Colonic mucosa (tissue), 4 donors: ENCODE measurements around the gene GPR18. TPM values are rescaled to one million over a fixed set of nuclear protein-coding genes. Genes with fewer than 3 reads are reported as not detected.

ENCODE experiments used
- DNase-seq: peaks from one replicate; pipeline ENCODE4 v3.0.0-alpha.2; 2020
- H3K27ac ChIP-seq: fragments of 200-600 bp; one replicate; pipeline ENCODE4 v1.8.0; 2021
- H3K27me3 ChIP-seq: fragments of 200-600 bp; one replicate; pipeline ENCODE4 v1.8.0; 2021
- H3K36me3 ChIP-seq: fragments of 200-600 bp; one replicate; pipeline ENCODE4 v1.8.0; 2021
- H3K4me1 ChIP-seq: fragments of 200-600 bp; one replicate; pipeline ENCODE4 v1.8.0; 2021; ENCODE audit warnings: mild to moderate bottlenecking
- H3K4me3 ChIP-seq: fragments of 200-600 bp; one replicate; pipeline ENCODE4 v1.8.0; 2021
- H3K9ac ChIP-seq, 2 donors: one replicate each; pipeline ENCODE4 v1.7.0; 2013; ENCODE audit warnings: control low read depth in 2 of 2, low read depth in 2 of 2, low read length in 2 of 2
- H3K9me3 ChIP-seq: fragments of 200-600 bp; one replicate; pipeline ENCODE4 v1.8.0; 2021
- CTCF ChIP-seq: fragments of 200-600 bp; IDR thresholded peaks from one replicate; pipeline ENCODE4 v1.8.0; 2022; ENCODE audit warnings: antibody characterized with exemption, mild to moderate bottlenecking
- intact Hi-C: fragments of 100-400 bp; cut with DNase I; formaldehyde crosslinking; loops from one replicate; pipeline ENCODE4 v1.14.1; 2022
- total RNA-seq, 2 donors: library from RNA; stranded (reverse); fragmentation: NEBNext Ultra II Directional in 1 of 2; extraction: Animal tissue kit (Norgen Biotek cat#: 25700) in 1 of 2; gene quantifications; one replicate each; pipeline ENCODE4 v1.2.1, GENCODE V29; 2021
- donor health status: healthy.
- donor health status: DM: no; HTN: no; CAD: no.
- donor health status: DM: no; HTN: no; CAD: no.

GPR18 gene
- total RNA-seq, 2 donors from 2014 or later, result 0.35 TPM; not detected in 1

- Histone ChIP-seq H3K27me3 (no peaks in the 10 kb centered on the region), H3K36me3 (no peaks in the 10 kb centered on the region), H3K27ac (no peak overlapping the region), H3K9me3 (no peaks in the 10 kb centered on the region), H3K4me1 (peaks cover 7% of the 10 kb centered on the region), H3K4me3 (no peak overlapping the region), H3K9ac (no peak overlapping the region)
- DNase-seq, result no peak
- no peak for TF ChIP-seq CTCF
- intact Hi-C loops, result no loop called here
Measured at GRCh38 chr13:99295488-99296252, 37.5 kb upstream of the GPR18 start.

GRCh38 chr13:99294958-99295357 is 36.8 kb upstream of the GPR18 start:
- Histone ChIP-seq H3K9me3 (no peaks in the 10 kb centered on the region), H3K27ac (no peak overlapping the region), H3K4me3 (no peak overlapping the region)

GRCh38 chr13:99294198-99294597 is 36.0 kb upstream of the GPR18 start:
- peaks cover 7% of the 10 kb centered on the region for H3K4me1 ChIP-seq
- no peaks in the 10 kb centered on the region for H3K9me3 ChIP-seq
- intact Hi-C loops, result no loop called here
- TF ChIP-seq CTCF, result no peak
- DNase-seq, result no peak
- no peak overlapping the region for H3K27ac ChIP-seq
- H3K4me3 ChIP-seq, result no peak overlapping the region
- H3K36me3 ChIP-seq, result no peaks in the 10 kb centered on the region
- no peak overlapping the region for H3K9ac ChIP-seq
- H3K27me3 ChIP-seq, result no peaks in the 10 kb centered on the region

More at GRCh38 chr13:99294958-99295357, 36.8 kb upstream of the GPR18 start:
- no peak for TF ChIP-seq CTCF
- no peaks in the 10 kb centered on the region for H3K36me3 ChIP-seq
- intact Hi-C loops, result no loop called here
- H3K27me3 ChIP-seq, result no peaks in the 10 kb centered on the region
- DNase-seq, result no peak
- H3K9ac ChIP-seq, result no peak overlapping the region
- peaks cover 7% of the 10 kb centered on the region for H3K4me1 ChIP-seq

- Histone ChIP-seq H3K27ac (no peak overlapping the region), H3K9ac (no peak overlapping the region), H3K9me3 (no peaks in the 10 kb centered on the region), H3K4me3 (no peak overlapping the region), H3K4me1 (peaks cover 7% of the 10 kb centered on the region), H3K36me3 (no peaks in the 10 kb centered on the region), H3K27me3 (no peaks in the 10 kb centered on the region)
- no peak for TF ChIP-seq CTCF
- intact Hi-C loops, result no loop called here
- DNase-seq, result no peak
Measured at GRCh38 chr13:99293178-99293577, 35.0 kb upstream of the GPR18 start.

GRCh38 chr13:99290894-99291293 is 32.7 kb upstream of the GPR18 start:
- no peaks in the 10 kb centered on the region for H3K9me3 ChIP-seq
- H3K36me3 ChIP-seq, result no peaks in the 10 kb centered on the region
- no peak for TF ChIP-seq CTCF
- H3K27ac ChIP-seq, result no peak overlapping the region
- H3K4me1 ChIP-seq, result peaks cover 7% of the 10 kb centered on the region
- H3K4me3 ChIP-seq, result no peak overlapping the region
- no peaks in the 10 kb centered on the region for H3K27me3 ChIP-seq
- H3K9ac ChIP-seq, result no peak overlapping the region
- DNase-seq, result no peak
- intact Hi-C loops, result no loop called here
